ENCODE data around the gene UBA3.

The UBA3 gene

GRCh38 chr3:69085168-69085832, 5.1 kb upstream of the UBA3 start:
- H3K4me3 ChIP-seq (ENCODE audit: low read length), result peak overlapping the region; percentile 96
- no peak for TF ChIP-seq CTCF (conservative IDR thresholded peaks at IDR 0.05; ENCODE audit: low read depth, low read length)
- no peak for DNase-seq (ENCODE audit: low read depth)

GRCh38 chr3:69084326-69085167, 4.4 kb upstream of the UBA3 start, which contains the start of gene ARL6IP5:
Gene ARL6IP5, plus strand, starts transcription at chr3:69084937. Its CDS starts 111 bp downstream, at chr3:69085048.
- peak within 1 kb of the TSS; percentile 96 for H3K4me3 ChIP-seq (ENCODE audit: low read length)
- no peak for TF ChIP-seq CTCF (conservative IDR thresholded peaks at IDR 0.05; ENCODE audit: low read depth, low read length)
- peak; percentile 81 for DNase-seq (ENCODE audit: low read depth)

- DNase-seq (ENCODE audit: low read depth), result no peak
- no peak for TF ChIP-seq CTCF (conservative IDR thresholded peaks at IDR 0.05; ENCODE audit: low read depth, low read length)
- H3K4me3 ChIP-seq (ENCODE audit: low read length), result no peak overlapping the region
Observed at GRCh38 chr3:69082805-69083204, 2.6 kb upstream of the UBA3 start.

GRCh38 chr3:69082361-69082760, 2.2 kb upstream of the UBA3 start:
- TF ChIP-seq CTCF (conservative IDR thresholded peaks at IDR 0.05; ENCODE audit: low read depth, low read length), result no peak
- peak overlapping the region; percentile 1 for H3K4me3 ChIP-seq (ENCODE audit: low read length)
- DNase-seq (ENCODE audit: low read depth), result no peak

GRCh38 chr3:69081583-69082262, 1.6 kb upstream of the UBA3 start:
- TF ChIP-seq CTCF (conservative IDR thresholded peaks at IDR 0.05; ENCODE audit: low read depth, low read length), result no peak
- peak overlapping the region; percentile 1 for H3K4me3 ChIP-seq (ENCODE audit: low read length)
- peak; percentile 47 for DNase-seq (ENCODE audit: low read depth)

GRCh38 chr3:69079269-69080159, 651 bp downstream of the UBA3 start:
- peak overlapping the region; percentile 86 for H3K4me3 ChIP-seq (ENCODE audit: low read length)
- no peak for DNase-seq (ENCODE audit: low read depth)
- TF ChIP-seq CTCF (conservative IDR thresholded peaks at IDR 0.05; ENCODE audit: low read depth, low read length), result no peak

Data from retinal pigment epithelial cell (primary cell).